Medulla oblongata (tissue), 1 donor: Measurements from ENCODE around the gene CLEC12A.
"Not testable (repeated sequence)": the region's sequence is repeated elsewhere in the genome, so short reads cannot be mapped to it uniquely, and the experiment has no call there.

Experiments
- DNase-seq: peaks from one replicate; pipeline ENCODE4 v3.0.0-alpha.2; 2015; ENCODE audit errors: extremely low spot score

Gene CLEC12A

DNA sequence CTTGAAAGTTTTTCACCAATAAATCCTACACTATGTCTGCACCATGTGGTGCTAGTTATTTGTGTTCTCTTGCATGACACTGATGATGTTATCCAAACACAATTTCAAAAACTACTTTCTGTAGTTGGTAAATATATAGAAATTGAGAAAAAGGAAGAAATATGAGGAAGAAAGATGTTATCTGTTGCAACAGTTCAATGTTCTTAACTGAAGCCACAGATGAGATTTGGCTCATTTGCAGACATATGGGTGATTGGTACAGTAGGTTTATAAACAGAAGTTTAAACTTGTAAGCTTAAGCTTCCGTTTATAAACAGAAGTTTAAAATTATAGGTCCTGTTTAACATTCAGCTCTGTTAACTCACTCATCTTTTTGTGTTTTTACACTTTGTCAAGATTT, at the start of gene CLEC12A:
CLEC12A (plus strand) TSS at position 229 of the 400 bp plus-strand sequence. CDS start 188 bp downstream, outside the sequence.
- DNase-seq: no peak

DNA sequence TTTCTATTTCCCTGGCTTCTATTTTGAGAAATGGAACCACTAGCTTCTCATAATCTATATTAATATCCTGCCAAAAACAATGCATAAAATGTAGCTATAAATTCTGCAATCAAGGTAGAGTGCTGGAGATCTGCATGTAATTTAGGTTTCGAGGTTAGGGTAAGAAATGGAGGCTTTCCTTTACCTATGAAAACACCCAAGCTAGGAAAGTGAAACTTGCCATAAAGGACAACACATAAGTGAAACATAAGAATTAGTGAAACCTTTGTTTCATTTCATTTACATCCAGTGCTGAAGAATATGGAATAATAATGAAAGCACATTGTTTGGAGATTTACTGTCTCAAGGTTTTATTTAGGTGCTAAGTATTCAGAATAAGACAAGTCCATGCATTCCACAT, 48.8 kb upstream of the CLEC12A start:
- DNase-seq: no peak

DNA sequence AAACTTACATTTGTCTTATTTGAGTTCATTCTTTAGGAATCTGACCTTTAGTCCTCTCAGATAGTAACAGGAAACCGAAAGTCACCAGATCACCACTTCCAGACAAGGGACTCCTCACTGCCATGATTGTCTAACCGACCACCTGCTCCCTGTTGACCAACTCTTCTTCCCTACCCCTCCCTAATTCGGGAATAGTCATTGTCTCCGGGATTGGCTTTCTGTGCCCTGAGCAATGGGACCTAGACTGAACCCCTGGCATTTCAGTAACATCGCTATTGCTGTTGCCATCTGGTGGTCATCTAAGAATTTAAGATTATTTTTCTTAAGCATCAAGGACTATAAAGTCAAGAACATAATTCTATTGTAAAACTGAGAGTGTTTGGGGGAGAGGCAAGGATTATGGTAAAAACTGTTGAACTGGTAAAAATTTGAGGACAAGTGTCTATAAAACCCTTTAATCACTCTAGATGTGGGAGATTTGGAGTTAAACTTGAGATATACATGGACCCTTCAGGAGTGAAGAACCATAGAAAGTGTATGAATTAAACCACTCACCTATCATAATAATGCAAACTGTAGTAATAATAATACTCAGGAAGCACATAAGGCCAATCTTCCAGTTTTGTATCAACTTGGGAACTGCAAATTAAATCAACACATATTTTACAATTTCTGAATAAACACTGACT, 45.4 kb upstream of the CLEC12A start:
- peak; percentile 64 for DNase-seq

DNA sequence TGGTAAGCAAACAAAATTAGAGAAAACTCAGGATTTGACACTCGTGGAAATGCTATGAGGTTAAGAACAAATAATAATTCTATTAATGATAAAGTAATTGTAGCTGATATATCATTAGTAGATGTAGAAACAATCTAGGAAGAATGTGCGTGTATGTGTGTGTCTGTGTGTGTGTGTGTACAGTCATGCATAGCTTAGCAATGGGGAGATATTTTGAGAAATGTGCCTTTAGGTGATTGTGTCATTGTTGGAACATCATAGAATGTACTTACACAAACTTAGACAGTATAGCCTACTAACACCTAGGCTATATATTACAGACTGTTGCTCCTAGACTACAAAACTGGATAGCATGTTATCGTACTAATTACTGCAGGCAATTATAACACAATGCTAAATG, 44.3 kb upstream of the CLEC12A start:
- no peak for DNase-seq

DNA sequence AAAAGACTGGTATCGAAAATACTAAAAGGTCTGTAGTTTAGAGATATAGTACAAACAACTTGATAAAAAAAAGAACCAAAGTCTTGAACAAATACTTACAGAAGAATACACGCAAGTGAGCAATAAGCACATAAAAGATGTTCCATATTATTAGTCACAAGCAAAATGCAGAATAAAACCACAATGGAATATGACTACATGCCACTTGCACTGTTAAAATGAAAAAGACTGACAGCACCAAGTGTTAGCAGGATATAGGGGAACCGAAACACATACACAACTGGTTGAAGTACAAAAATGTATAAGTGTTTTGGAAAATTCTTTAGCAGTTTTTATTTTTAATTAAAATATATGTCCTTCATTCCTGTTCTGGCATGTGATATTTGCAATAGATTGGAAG, 42.6 kb upstream of the CLEC12A start:
- DNase-seq: no peak

- no peak for DNase-seq
These were observed 40.0 kb upstream of the CLEC12A start for GRCh38 chr12:9931245-9931644.

DNA sequence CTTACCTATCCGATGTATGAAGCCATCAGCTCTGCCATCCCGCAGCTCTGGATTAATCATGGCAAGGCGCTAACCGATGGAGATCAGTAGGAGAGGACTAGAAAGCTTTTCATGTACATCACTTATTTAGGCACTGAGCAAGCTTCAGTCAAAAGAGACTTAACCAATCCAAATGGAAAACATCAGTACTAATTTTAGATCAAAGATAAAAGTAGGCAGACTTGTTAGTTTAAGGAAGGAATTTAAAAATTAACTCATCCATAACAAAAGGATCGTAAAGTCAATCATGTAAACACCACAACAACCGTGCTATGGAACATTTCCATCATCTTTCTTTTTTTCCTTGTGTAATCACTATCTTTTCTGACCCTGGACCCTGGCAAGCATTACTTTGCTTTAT, 38.9 kb upstream of the CLEC12A start, which contains the start of gene CLEC2A:
CLEC2A (minus strand) TSS at position 101 of the 400 bp plus-strand sequence; CDS start at position 60, 41 bp downstream.
- DNase-seq: no peak

DNA sequence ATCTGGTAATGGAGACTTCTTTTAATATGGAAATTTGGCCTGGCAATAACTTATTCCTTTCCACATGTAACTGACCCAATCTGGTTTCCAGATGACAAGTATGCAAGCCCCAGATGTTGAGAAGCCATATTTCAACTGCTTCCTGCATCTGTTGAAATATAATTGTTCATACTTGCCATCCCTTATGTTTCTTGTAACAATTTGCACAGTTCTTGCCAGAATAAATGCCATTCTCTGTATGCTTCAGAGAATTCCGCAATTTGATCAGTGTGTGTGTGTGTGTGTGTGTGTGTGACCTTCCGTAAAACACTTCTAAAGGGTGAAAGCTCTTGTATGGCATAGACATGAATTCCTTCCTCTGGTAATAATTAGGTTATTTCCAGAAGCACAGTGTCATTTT, 37.3 kb upstream of the CLEC12A start:
- DNase-seq: no peak

DNA sequence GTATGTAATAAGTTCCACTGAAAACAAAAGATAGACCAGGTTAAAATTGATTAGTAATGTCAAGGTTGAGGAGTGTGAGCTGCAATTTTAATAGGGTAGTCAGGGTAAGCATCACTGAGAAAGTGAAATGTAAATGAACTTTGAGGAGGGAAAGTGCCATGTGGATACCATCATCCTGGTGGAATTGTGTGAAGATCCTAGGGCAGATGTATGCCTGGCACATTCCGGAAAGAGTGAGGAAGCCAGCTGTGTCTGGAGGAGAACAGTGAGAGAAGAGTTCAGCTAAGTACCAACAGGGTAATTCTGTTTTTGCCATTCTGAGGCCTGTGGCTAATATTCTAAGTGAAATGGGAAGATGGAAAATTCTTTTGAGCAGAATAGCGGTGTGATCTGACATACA, 36.2 kb upstream of the CLEC12A start:
- no peak for DNase-seq

GRCh38 chr12:9936591-9936990, 34.6 kb upstream of the CLEC12A start:
- no peak for DNase-seq

GRCh38 chr12:9940375-9940774, 30.8 kb upstream of the CLEC12A start:
- peak; percentile 41 for DNase-seq

- DNase-seq: no peak
These were observed 29.4 kb upstream of the CLEC12A start for GRCh38 chr12:9941838-9942237.

DNA sequence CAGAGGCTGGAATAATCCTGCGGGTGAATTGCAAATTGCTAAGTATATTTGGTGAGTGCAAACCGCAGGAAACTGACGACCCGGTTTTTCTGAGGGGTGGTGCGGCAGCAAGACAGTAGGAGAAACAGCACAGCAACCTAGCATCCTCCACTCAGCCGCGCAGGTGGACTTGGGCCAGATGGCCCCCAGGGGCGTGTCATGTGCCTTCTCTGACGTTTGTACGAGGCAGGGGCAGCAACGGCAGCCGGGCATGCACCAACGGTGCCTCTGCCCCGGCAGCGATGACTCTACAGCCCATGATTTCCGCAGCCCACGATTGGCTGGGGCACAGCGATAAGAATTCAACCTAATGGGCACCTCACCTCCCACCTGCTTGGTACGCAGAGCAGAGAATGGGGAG, 28.0 kb upstream of the CLEC12A start:
- no peak for DNase-seq

DNA sequence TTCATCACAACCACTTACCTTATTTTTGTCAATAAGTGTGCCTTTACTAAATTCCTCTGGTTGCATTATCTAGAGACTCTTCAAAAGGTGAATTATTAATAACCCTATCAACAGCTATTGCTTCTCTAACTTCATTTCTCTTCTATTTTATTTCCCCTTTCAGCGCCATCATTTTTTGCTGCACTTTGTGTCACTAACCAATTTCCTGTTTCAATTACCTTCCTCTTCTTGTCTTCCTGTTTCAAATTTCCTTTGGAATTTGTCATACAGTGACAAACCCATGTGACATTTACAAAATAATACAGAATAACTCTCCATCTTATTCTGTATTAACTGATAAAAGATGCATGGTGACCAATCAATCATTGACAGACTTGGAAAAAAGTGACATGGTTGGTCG, 26.8 kb upstream of the CLEC12A start:
- no peak for DNase-seq

GRCh38 chr12:9947674-9948073, 23.5 kb upstream of the CLEC12A start:
- DNase-seq: no peak

DNA sequence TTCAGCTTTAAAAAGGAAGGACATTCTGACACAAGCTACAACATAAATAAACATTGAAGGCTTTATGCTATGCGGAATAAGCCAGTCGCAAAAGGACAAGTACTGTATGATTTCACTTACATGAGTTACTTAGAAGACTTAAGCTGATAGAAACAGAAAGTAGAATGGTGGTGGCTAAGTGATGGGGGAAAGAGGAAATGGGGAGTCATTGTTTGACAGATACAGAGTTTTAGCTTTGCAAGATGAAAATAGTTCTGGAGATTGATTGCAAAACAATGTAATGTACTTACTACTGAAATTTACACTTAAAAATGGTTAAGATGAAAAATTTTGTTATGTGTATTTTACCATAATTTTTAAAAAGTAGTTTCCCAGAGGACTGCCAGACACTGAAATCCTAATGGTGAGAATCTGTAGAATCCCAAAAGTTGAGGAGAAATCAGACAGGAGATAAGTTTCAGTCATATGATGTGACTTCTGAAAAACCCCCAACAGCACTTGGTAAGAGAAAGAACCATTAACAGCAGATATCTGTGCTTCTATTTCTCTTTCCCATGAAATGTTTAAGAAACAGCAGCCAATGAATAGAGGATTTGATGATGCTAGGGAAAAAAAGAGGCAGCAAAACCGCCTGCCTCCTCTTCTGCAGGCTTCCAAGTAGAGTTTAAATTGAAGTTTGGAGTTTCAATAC, 22.5 kb upstream of the CLEC12A start:
- DNase-seq: peak; percentile 57

DNA sequence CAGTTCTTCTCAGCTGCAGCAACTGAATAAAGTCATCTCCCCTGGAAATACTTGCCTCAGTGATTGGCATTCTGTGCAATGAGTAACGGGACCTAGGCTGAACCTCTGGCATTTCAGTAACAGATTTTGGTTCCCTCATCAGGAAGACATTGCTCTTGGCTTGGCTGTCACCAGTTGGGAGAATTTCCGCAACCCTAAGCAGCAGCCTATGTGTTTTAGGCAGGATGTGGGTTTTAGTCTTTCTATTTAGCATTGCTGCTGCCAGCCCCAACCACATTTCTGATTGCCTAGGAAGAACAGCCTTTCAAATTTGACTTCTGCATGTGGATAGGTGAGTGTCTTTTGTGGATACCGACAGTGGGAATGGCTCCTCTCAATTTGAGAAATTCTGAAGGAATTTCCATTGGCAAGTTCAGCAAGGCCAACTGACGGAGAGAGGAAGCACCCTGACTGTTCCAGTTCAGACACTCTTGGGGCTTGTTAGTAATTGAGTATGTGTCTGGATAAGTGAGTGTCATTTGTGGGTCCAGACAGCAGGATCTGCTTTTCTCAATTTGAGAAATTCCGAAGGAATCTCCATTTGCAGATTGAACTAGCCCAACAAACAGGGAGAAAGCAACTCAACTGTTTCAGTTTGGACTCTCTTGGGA, 20.1 kb upstream of the CLEC12A start:
- DNase-seq: no peak

GRCh38 chr12:9952954-9953729, 18.1 kb upstream of the CLEC12A start:
- DNase-seq: not testable (repeated sequence)

DNA sequence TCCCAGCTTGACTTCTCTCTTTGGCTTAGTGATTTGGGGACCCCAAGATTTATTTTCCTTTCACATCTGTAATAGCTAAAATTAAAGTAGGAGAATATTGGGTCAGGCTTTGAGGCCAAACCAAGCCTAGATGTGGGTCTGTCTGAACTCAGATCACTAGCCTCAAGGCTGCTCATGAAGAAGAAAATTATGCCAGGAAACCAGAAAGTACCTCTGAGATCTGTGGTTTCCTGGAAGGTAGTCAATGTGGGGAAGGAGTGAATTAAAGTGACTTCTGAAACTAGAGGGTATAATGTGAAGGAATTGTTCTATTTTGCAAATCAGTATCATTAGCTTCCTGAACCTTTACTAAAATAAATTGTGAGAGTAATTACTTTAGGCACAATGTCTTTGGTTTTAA, 13.4 kb upstream of the CLEC12A start:
- no peak for DNase-seq

DNA sequence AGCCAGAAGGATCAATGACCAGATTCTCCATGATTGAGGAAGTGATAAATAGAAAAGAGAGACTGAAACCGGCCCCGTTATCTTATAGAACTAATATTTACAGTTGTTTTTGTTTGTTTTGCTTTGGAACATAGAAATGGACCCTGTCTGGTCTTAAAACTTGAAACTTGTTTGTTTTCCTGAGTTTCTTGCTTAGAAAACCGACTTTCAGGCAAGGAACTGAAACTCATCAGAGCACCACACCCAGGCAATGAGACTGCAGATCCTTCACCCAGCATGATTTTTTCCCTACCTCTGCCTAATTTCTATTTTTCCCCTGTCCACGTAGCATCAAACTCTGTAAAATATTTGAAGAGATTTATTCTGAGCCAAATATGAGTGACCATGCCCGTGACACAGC, 10.6 kb upstream of the CLEC12A start:
- DNase-seq: no peak

DNA sequence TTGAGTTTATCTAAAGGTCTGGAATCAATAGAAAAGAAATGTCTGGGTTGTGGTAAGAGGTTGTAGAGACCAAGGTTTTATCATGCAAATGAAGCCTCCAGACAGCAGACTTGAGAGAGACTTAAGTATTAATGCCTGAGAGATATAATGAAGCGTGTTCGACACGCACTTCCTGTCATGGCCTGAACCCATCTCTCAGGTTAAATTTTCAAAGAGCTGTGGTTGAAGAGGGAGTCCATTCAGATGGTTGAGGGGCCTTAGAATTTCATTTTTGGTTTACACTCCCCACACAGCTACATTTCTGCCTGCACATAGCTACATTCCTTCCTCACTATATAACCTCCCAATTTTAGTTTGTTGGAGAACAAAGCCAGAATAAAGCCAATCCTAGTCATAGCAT, 10.1 kb upstream of the CLEC12A start:
- DNase-seq: no peak

DNA sequence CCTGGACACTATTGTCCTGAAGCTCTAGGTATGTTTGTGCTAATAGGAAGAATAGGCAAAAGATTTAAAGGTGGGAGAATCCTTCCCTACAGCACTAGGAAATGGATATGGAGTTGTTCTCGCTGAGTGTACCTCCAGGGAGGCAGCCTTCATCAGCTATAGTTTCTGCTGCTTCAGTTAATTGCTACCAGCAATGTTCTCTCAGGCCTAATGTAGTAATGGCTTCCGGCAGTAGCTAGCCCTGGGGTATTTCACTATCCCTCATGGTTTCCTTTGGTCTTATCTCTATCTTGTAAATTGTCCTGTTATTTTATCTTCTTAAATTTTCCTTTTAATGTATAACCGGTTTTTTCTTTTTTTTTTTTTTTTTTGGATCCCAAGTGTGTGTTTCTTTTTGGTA, 9.3 kb upstream of the CLEC12A start:
- no peak for DNase-seq
